GM18508 (cell line): Measurements from ENCODE around the gene FAS.
"Not testable (repeated sequence)": the region's sequence is repeated elsewhere in the genome, so short reads cannot be mapped to it uniquely, and the experiment has no call there.

Experiments used
- ATAC-seq: cut with Tn5 transposase; IDR thresholded peaks from one replicate; pipeline ENCODE4 v1.9.1; 2021; ENCODE audit warnings: moderate number of reproducible peaks; ENCODE audit not compliant: insufficient read depth, unreplicated experiment

FAS gene

GRCh38 chr10:88991161-88991898, 732 bp downstream of the FAS start:
- ATAC-seq: no peak

- no peak for ATAC-seq
These were observed 1.3 kb downstream of the FAS start for GRCh38 chr10:88991899-88992320.

- ATAC-seq: no peak
These were observed 2.4 kb downstream of the FAS start for GRCh38 chr10:88992921-88993524.

GRCh38 chr10:88994019-88994418, 3.4 kb downstream of the FAS start:
- no peak for ATAC-seq

GRCh38 chr10:88995156-88995876, 4.7 kb downstream of the FAS start:
- ATAC-seq: no peak

- peak; percentile 61 for ATAC-seq
These were observed 6.3 kb downstream of the FAS start for GRCh38 chr10:88996927-88997326.

GRCh38 chr10:88999625-89000024, 9.0 kb downstream of the FAS start:
- no peak for ATAC-seq

- no peak for ATAC-seq
These were observed 10.6 kb downstream of the FAS start for GRCh38 chr10:89001024-89001728.

GRCh38 chr10:89001729-89002072, 11.1 kb downstream of the FAS start:
- no peak for ATAC-seq

GRCh38 chr10:89002226-89002978, 11.8 kb downstream of the FAS start:
- ATAC-seq: no peak

- ATAC-seq: no peak
These were observed 12.7 kb downstream of the FAS start for GRCh38 chr10:89003344-89003743.

GRCh38 chr10:89007129-89007893, 16.7 kb downstream of the FAS start:
- no peak for ATAC-seq

- ATAC-seq: not testable (repeated sequence)
These were observed 28.2 kb downstream of the FAS start for GRCh38 chr10:89018700-89019346.

- ATAC-seq: no peak
These were observed 29.1 kb downstream of the FAS start for GRCh38 chr10:89019569-89020327.

- not testable (repeated sequence) for ATAC-seq
These were observed 30.9 kb downstream of the FAS start for GRCh38 chr10:89021526-89021925.

GRCh38 chr10:89022734-89023133, 32.1 kb downstream of the FAS start:
- no peak for ATAC-seq

- ATAC-seq: no peak
These were observed 34.9 kb downstream of the FAS start for GRCh38 chr10:89025453-89025852.

GRCh38 chr10:89029181-89029580, 38.6 kb downstream of the FAS start:
- no peak for ATAC-seq
